HG02970 (cell line): ENCODE data around the gene ERH.

Experiments used
- ATAC-seq: cut with Tn5 transposase; IDR thresholded peaks from one replicate; pipeline ENCODE4 v1.9.1; 2021; ENCODE audit warnings: mild to moderate bottlenecking, moderate library complexity, moderate number of reproducible peaks; ENCODE audit not compliant: unreplicated experiment, low FRiP score

The ERH gene

GRCh38 chr14:69358233-69358963 is 39.7 kb downstream of the ERH start:
- no peak for ATAC-seq

GRCh38 chr14:69357544-69358200 is 40.4 kb downstream of the ERH start:
- no peak for ATAC-seq

- no peak for ATAC-seq
These were observed 41.1 kb downstream of the ERH start for GRCh38 chr14:69356903-69357543.

GRCh38 chr14:69355607-69356281 is 42.4 kb downstream of the ERH start:
- ATAC-seq, result no peak

- no peak for ATAC-seq
These were observed 42.9 kb downstream of the ERH start for GRCh38 chr14:69355154-69355597.

GRCh38 chr14:69354383-69355153 is 43.5 kb downstream of the ERH start:
- peak; percentile 73 for ATAC-seq

GRCh38 chr14:69353168-69353567 is 44.9 kb downstream of the ERH start:
- ATAC-seq, result no peak

GRCh38 chr14:69351911-69352310 is 46.2 kb downstream of the ERH start:
- no peak for ATAC-seq

GRCh38 chr14:69351385-69351784 is 46.7 kb downstream of the ERH start:
- no peak for ATAC-seq

- no peak for ATAC-seq
These were observed 47.2 kb downstream of the ERH start for GRCh38 chr14:69350892-69351291.

- no peak for ATAC-seq
These were observed 48.9 kb downstream of the ERH start for GRCh38 chr14:69349091-69349777.

- ATAC-seq, result no peak
These were observed 51.4 kb downstream of the ERH start for GRCh38 chr14:69346710-69347109.

GRCh38 chr14:69345402-69345801 is 52.7 kb downstream of the ERH start:
- ATAC-seq, result no peak

GRCh38 chr14:69344171-69344570 is 53.9 kb downstream of the ERH start:
- ATAC-seq, result no peak

GRCh38 chr14:69342928-69343525 is 55.1 kb downstream of the ERH start:
- ATAC-seq, result no peak

GRCh38 chr14:69339426-69339825 is 58.7 kb downstream of the ERH start:
- no peak for ATAC-seq

- ATAC-seq, result no peak
These were observed 60.1 kb downstream of the ERH start for GRCh38 chr14:69337984-69338383.

- no peak for ATAC-seq
These were observed 62.7 kb downstream of the ERH start for GRCh38 chr14:69335371-69335771.

- ATAC-seq, result no peak
These were observed 63.5 kb downstream of the ERH start for GRCh38 chr14:69334576-69334975.
